Panc1 (cell line): Measurements from ENCODE around the gene KCNQ1. TPM values are rescaled to one million over a fixed set of nuclear protein-coding genes. Genes with fewer than 3 reads are reported as not detected.

Experiments
- ATAC-seq: fragments of 200-7000 bp; cut with Tn5 transposase; 2 replicates; pipeline ENCODE4 v1.9.1; 2020; ENCODE audit warnings: mild to moderate bottlenecking, moderate library complexity
- BruUV-seq: library from RNA; stranded (reverse); fragments of 400-500 nt; replicated peaks from 2 replicates; lab custom pipeline; 2021; lab: Mats Ljungman, UMichigan
- CTCF ChIA-PET: fragments of 300-600 bp; sonication (Branson Sonifier 250); formaldehyde crosslinking; loops from one replicate; lab custom pipeline; 2022; ENCODE audit warnings: antibody characterized with exemption; lab: Charles Lee
- POLR2A ChIA-PET: fragments of 300-600 bp; sonication (Branson Sonifier 250); formaldehyde crosslinking; loops from one replicate; lab custom pipeline; 2022; ENCODE audit warnings: antibody characterized with exemption; lab: Charles Lee
- DNase-seq: peaks from one replicate; pipeline ENCODE4 v3.0.0-alpha.2; 2010; ENCODE audit warnings: low read depth, low spot score
- H3K27ac ChIP-seq: 2 replicates; pipeline ENCODE4 v1.5.1; 2011; ENCODE audit warnings: mild to moderate bottlenecking, low read length, inconsistent platforms
- H3K27me3 ChIP-seq: fragments of 200-500 bp; sonication (Bioruptor generic); 2 replicates; pipeline ENCODE4 v1.6.0; 2014; ENCODE audit warnings: low read length, inconsistent platforms; ENCODE audit not compliant: control insufficient read depth, insufficient read depth
- H3K36me3 ChIP-seq: fragments of 200-500 bp; sonication (Bioruptor generic); 2 replicates; pipeline ENCODE4 v1.5.1; 2014; ENCODE audit warnings: inconsistent platforms, mild to moderate bottlenecking, low read length, moderate library complexity; ENCODE audit not compliant: control insufficient read depth, insufficient read depth
- H3K4me1 ChIP-seq: 2 replicates; pipeline ENCODE4 v1.5.1; 2011; ENCODE audit warnings: inconsistent platforms, mild to moderate bottlenecking, low read length, moderate library complexity; ENCODE audit not compliant: control insufficient read depth, insufficient read depth
- H3K4me3 ChIP-seq, 2 experiments: 2 replicates each; pipeline ENCODE4 v1.5.1; 2011 to 2012; ENCODE audit warnings: low read depth in 2 of 2, low read length in 2 of 2, mild to moderate bottlenecking in 2 of 2, inconsistent platforms in 1 of 2, moderate library complexity in 1 of 2
- H3K9me3 ChIP-seq: fragments of 200-500 bp; sonication (Bioruptor generic); 2 replicates; pipeline ENCODE4 v1.5.1; 2014; ENCODE audit warnings: low read depth, mild to moderate bottlenecking, inconsistent platforms, low read length, moderate library complexity; ENCODE audit not compliant: control insufficient read depth, insufficient read depth
- CTCF ChIP-seq: fragments of 450-650 bp; IDR thresholded peaks from 2 replicates; pipeline ENCODE4 v1.5.1; 2017; ENCODE audit warnings: mild to moderate bottlenecking
- POLR2AphosphoS5 ChIP-seq: IDR thresholded peaks from 2 replicates; pipeline ENCODE4 v1.6.1; 2012; ENCODE audit warnings: mild to moderate bottlenecking, low read depth, low read length, moderate library complexity
- REST ChIP-seq, 2 experiments: IDR thresholded peaks; 2 replicates each; pipeline ENCODE4 v1.6.1; 2011 to 2012; ENCODE audit warnings: low read depth in 2 of 2, control low read depth in 1 of 2, low read length in 1 of 2, mild to moderate bottlenecking in 1 of 2, moderate library complexity in 1 of 2; ENCODE audit not compliant: insufficient read depth in 1 of 2
- SIN3A ChIP-seq: IDR thresholded peaks from 2 replicates; pipeline ENCODE4 v1.6.1; 2012; ENCODE audit warnings: low read depth, mild to moderate bottlenecking, low read length, moderate library complexity, borderline replicate concordance; ENCODE audit not compliant: insufficient read depth
- TCF7L2 ChIP-seq: IDR thresholded peaks from 2 replicates; pipeline ENCODE4 v1.6.1; 2011; ENCODE audit warnings: mild to moderate bottlenecking, low read depth, low read length, inconsistent platforms
- in situ Hi-C: cut with HindIII; loops from 2 replicates; pipeline ENCODE4 v1.10.0; 2016; ENCODE audit warnings: low sequenced_read_pairs, low pct_unique_long_range_greater_than_20kb
- intact Hi-C: fragments of 100-400 bp; cut with micrococcal nuclease; formaldehyde crosslinking; loops from one replicate; pipeline ENCODE4 v1.10.0; 2022; ENCODE audit not compliant: unreplicated experiment
- total RNA-seq: library from RNA; stranded (reverse); gene quantifications from one replicate; pipeline ENCODE4 v1.2.1, GENCODE V29; 2021; ENCODE audit not compliant: unreplicated experiment

Gene KCNQ1
- total RNA-seq, 1 experiment from 2014 or later, result 1.0 TPM

- intact Hi-C loops (loop anchor here (10.0 kb wide), 1 partner anchor 210 kb away; no protein-coding TSS in a partner anchor), in situ Hi-C loops (no loop called here)
- no peak for DNase-seq
- POLR2A ChIA-PET, result no interaction called here
- H3K36me3 ChIP-seq, result no peaks in the 10 kb centered on the region
- no peaks in the 10 kb centered on the region for H3K4me1 ChIP-seq
- no peaks in the 10 kb centered on the region for H3K27me3 ChIP-seq
- H3K27ac ChIP-seq, result no peak overlapping the region
- TF ChIP-seq CTCF (no peak), SIN3A (no peak), POLR2AphosphoS5 (no peak), REST (IDR thresholded peaks at IDR 0.05; ENCODE audit: insufficient read depth in 1 of 2, low read depth in 2 of 2, low read length in 1 of 2) (no peak), TCF7L2 (no peak)
- no peak for ATAC-seq
- no TSS peak for BruUV-seq
- H3K9me3 ChIP-seq, result no peaks in the 10 kb centered on the region
- H3K4me3 ChIP-seq, result no peak overlapping the region
- CTCF ChIA-PET, result no interaction called here
These were observed 79.8 kb downstream of the KCNQ1 start for GRCh38 chr11:2524446-2525165.

GRCh38 chr11:2525166-2525861 lies 80.5 kb downstream of the KCNQ1 start:
- intact Hi-C loops, result loop anchor here (10.0 kb wide), 1 partner anchor 211 kb away; no protein-coding TSS in a partner anchor
- BruUV-seq, result no TSS peak
- no peak for ATAC-seq
- H3K36me3 ChIP-seq, result no peaks in the 10 kb centered on the region
- ChIA-PET POLR2A (no interaction called here), CTCF (interaction anchor here (1.6 kb wide), 1 partner anchor 98 kb away, joined by 6 read pairs; no protein-coding TSS in a partner anchor)
- H3K27ac ChIP-seq, result no peak overlapping the region
- TF ChIP-seq TCF7L2, result no peak
- TF ChIP-seq POLR2AphosphoS5, result no peak
- TF ChIP-seq CTCF, result no peak
- no peak for TF ChIP-seq SIN3A
- no peak for TF ChIP-seq REST (IDR thresholded peaks at IDR 0.05; ENCODE audit: insufficient read depth in 1 of 2, low read depth in 2 of 2, low read length in 1 of 2)
- H3K4me3 ChIP-seq, result no peak overlapping the region
- DNase-seq, result no peak
- H3K9me3 ChIP-seq, result no peaks in the 10 kb centered on the region
- H3K4me1 ChIP-seq, result no peaks in the 10 kb centered on the region
- in situ Hi-C loops, result no loop called here
- no peaks in the 10 kb centered on the region for H3K27me3 ChIP-seq
